ENCODE data around the gene RNASE8. TPM values are rescaled to one million over a fixed set of nuclear protein-coding genes. Genes with fewer than 3 reads are reported as not detected.

The RNASE8 gene
- total RNA-seq, 2 donors from 2014 or later: not detected

DNA sequence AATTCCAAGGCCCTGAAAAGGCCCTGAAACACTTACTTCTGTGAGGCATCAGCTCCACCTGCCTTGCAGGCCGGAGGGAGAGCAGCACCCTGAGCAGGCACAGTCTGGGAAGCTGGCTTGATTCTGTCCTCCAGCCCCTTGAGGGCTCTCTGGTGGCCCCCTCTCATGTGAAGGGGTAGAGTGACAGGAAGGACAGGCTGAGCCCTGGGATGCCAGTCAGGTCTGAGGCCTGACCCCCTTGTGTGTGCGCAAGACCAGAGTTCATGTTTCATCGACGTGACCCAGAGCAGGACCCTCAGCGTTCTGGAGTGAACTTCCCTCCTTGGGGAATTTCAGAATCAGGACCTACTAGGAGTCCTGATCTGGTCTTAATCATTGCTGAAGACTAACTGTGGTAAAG is 1.3 kb downstream of the RNASE8 start:
- no peak overlapping the region for H3K27ac ChIP-seq
- H3K27me3 ChIP-seq (replicated peaks; ENCODE audit: insufficient read depth): no peaks in the 10 kb centered on the region
- H3K36me3 ChIP-seq: no peaks in the 10 kb centered on the region
- DNase-seq (ENCODE audit: low spot score): no peak
- H3K9me3 ChIP-seq: no peaks in the 10 kb centered on the region
- intact Hi-C loops (cut with DNase I): no loop called here
- H3K4me3 ChIP-seq: no peak overlapping the region
- H3K4me1 ChIP-seq (replicated peaks): no peaks in the 10 kb centered on the region
- TF ChIP-seq POLR2A (IDR thresholded peaks at IDR 0.05): no peak
- TF ChIP-seq CTCF (IDR thresholded peaks at IDR 0.05): no peak
- TF ChIP-seq POLR2AphosphoS5 (IDR thresholded peaks at IDR 0.05): no peak
- 89% methylated on average over 5 of the region's 5 CpGs for WGBS

DNA sequence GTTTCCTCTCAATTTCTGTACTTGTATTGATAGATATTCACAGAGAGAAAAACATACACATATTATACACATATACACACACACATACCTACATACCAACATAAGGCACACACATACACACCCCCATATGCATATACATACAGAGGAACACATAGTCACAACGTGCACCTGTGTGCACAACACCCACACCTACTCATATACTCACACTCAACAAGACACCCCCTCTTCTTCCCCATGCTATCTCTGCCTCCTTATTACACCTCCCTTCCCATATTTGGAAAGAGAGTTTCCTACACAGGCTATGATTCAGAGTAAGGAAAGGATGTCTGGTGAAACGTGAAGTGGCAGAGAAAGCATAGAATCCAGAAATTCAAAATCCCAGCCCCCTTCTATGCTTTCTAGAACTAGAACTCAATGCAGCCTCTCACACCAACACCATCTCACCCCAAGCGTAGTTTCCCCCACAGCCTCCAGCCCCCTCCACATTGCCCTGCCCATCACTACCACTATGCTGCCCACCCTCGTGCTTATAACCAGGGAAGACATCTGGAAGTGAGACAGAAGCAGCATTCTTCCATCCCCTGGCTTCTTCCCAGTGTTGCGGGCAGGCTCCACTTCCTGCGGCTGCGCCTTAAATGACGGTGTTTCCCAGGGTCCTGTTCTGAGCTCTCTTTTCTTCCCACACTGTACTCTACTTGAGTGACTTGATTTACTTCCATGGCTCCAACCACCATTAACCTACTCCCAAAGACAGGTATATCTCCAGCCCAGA is 2.4 kb downstream of the RNASE8 start:
- H3K27ac ChIP-seq: no peak overlapping the region
- H3K4me1 ChIP-seq (replicated peaks): no peaks in the 10 kb centered on the region
- 73% methylated on average over 8 of the region's 8 CpGs for WGBS
- no peak for DNase-seq (ENCODE audit: low spot score)
- no peaks in the 10 kb centered on the region for H3K36me3 ChIP-seq
- no peaks in the 10 kb centered on the region for H3K27me3 ChIP-seq (replicated peaks; ENCODE audit: insufficient read depth)
- no peaks in the 10 kb centered on the region for H3K9me3 ChIP-seq
- TF ChIP-seq POLR2AphosphoS5 (IDR thresholded peaks at IDR 0.05) (no peak), POLR2A (IDR thresholded peaks at IDR 0.05) (no peak), CTCF (IDR thresholded peaks at IDR 0.05) (no peak)
- H3K4me3 ChIP-seq: no peak overlapping the region
- intact Hi-C loops (cut with DNase I): no loop called here

- TF ChIP-seq POLR2A (IDR thresholded peaks at IDR 0.05) (no peak), CTCF (IDR thresholded peaks at IDR 0.05) (no peak), POLR2AphosphoS5 (IDR thresholded peaks at IDR 0.05) (no peak)
- Histone ChIP-seq H3K4me1 (replicated peaks) (no peaks in the 10 kb centered on the region), H3K27ac (no peak overlapping the region), H3K36me3 (no peaks in the 10 kb centered on the region), H3K9me3 (no peaks in the 10 kb centered on the region), H3K4me3 (no peak overlapping the region), H3K27me3 (replicated peaks; ENCODE audit: insufficient read depth) (no peaks in the 10 kb centered on the region)
- WGBS: 53% methylated on average over 13 of the region's 13 CpGs
- intact Hi-C loops (cut with DNase I): no loop called here
- DNase-seq (ENCODE audit: low spot score): no peak
Measured at GRCh38 chr14:21060614-21061346, 3.2 kb downstream of the RNASE8 start.

- Histone ChIP-seq H3K27me3 (replicated peaks; ENCODE audit: insufficient read depth) (no peaks in the 10 kb centered on the region), H3K4me1 (replicated peaks) (no peaks in the 10 kb centered on the region), H3K4me3 (no peak overlapping the region), H3K36me3 (no peaks in the 10 kb centered on the region), H3K9me3 (no peaks in the 10 kb centered on the region), H3K27ac (no peak overlapping the region)
- WGBS: 83% methylated on average over 3 of the region's 3 CpGs
- TF ChIP-seq POLR2AphosphoS5 (IDR thresholded peaks at IDR 0.05) (no peak), POLR2A (IDR thresholded peaks at IDR 0.05) (no peak), CTCF (IDR thresholded peaks at IDR 0.05) (no peak)
- DNase-seq (ENCODE audit: low spot score): no peak
- intact Hi-C loops (cut with DNase I): no loop called here
Measured at GRCh38 chr14:21061347-21061668, 3.7 kb downstream of the RNASE8 start.

- no peak for DNase-seq (ENCODE audit: low spot score)
- Histone ChIP-seq H3K4me1 (replicated peaks) (no peaks in the 10 kb centered on the region), H3K36me3 (no peaks in the 10 kb centered on the region), H3K4me3 (no peak overlapping the region), H3K27ac (no peak overlapping the region), H3K9me3 (no peaks in the 10 kb centered on the region), H3K27me3 (replicated peaks; ENCODE audit: insufficient read depth) (no peaks in the 10 kb centered on the region)
- no peak for TF ChIP-seq POLR2AphosphoS5 (IDR thresholded peaks at IDR 0.05)
- TF ChIP-seq POLR2A (IDR thresholded peaks at IDR 0.05): no peak
- no peak for TF ChIP-seq CTCF (IDR thresholded peaks at IDR 0.05)
- 62% methylated on average over 3 of the region's 3 CpGs for WGBS
- intact Hi-C loops (cut with DNase I): no loop called here
Measured at GRCh38 chr14:21063479-21063878, 5.9 kb downstream of the RNASE8 start.

All from prostate gland (tissue), 2 donors.